GM13977 (cell line): ENCODE results near the gene DNASE2B.

Source experiments
- DNase-seq: peaks from one replicate; pipeline ENCODE4 v3.0.0; 2012; ENCODE audit warnings: low spot score
- in situ Hi-C: fragments of 300-500 bp; cut with MboI; formaldehyde crosslinking; loops from one replicate; pipeline ENCODE4 v1.12.0; 2022; ENCODE audit warnings: low sequenced_read_pairs, low pct_unique_long_range_greater_than_20kb, mixed read lengths, inconsistent platforms; ENCODE audit not compliant: unreplicated experiment
- TF ChIP-seq, protein P1 (sequence below): IDR thresholded peaks from 2 replicates; pipeline ENCODE4 v1.5.1; 2012; ENCODE audit warnings: mild to moderate bottlenecking, control low read depth; ENCODE audit not compliant: insufficient read depth; ENCODE audit errors: extremely low read depth, missing control alignments

The DNASE2B gene

DNA sequence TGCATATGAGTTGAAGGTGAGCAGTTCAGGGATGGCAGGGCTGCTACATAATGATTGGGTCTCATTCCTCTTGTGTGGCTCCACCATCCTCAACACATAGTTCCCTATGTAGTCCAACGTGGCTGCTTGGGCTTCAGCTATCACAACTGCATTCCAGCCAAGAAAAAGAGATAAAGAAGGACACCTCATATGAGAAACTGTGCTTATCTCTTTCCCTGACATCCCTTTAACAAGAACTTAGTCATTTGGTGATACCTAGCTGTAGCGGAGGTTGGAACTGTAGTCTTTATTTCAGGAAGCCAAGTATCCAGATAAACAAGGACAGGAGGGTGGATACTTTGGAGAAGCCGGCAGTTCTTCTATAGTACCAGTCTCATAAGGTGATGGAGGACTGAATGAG lies 42.7 kb upstream of the DNASE2B start:
- no peak for DNase-seq
- in situ Hi-C loops: no loop called here
- TF ChIP-seq, protein P1, sequence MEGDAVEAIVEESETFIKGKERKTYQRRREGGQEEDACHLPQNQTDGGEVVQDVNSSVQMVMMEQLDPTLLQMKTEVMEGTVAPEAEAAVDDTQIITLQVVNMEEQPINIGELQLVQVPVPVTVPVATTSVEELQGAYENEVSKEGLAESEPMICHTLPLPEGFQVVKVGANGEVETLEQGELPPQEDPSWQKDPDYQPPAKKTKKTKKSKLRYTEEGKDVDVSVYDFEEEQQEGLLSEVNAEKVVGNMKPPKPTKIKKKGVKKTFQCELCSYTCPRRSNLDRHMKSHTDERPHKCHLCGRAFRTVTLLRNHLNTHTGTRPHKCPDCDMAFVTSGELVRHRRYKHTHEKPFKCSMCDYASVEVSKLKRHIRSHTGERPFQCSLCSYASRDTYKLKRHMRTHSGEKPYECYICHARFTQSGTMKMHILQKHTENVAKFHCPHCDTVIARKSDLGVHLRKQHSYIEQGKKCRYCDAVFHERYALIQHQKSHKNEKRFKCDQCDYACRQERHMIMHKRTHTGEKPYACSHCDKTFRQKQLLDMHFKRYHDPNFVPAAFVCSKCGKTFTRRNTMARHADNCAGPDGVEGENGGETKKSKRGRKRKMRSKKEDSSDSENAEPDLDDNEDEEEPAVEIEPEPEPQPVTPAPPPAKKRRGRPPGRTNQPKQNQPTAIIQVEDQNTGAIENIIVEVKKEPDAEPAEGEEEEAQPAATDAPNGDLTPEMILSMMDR: no peak

DNA sequence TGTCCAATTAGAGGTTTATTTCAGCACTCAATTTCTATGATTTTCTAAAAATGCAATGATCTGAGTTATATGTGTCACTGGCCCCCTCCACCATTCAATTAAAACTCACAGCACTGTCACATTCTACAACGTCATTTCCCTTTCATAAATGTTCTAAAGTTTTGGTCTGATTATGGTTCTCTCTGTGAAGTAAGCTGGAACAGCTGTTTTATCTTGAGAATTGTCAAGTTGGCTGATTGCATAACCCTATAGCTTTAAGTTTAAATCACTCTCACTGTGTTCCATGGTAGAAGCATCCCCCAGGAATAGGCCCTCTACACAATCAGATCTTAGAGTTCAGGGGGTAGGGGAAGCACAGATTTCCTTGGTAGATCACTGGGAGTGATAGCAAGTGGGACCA lies 41.4 kb upstream of the DNASE2B start:
- TF ChIP-seq, protein P1: no peak
- no peak for DNase-seq
- in situ Hi-C loops: no loop called here

DNA sequence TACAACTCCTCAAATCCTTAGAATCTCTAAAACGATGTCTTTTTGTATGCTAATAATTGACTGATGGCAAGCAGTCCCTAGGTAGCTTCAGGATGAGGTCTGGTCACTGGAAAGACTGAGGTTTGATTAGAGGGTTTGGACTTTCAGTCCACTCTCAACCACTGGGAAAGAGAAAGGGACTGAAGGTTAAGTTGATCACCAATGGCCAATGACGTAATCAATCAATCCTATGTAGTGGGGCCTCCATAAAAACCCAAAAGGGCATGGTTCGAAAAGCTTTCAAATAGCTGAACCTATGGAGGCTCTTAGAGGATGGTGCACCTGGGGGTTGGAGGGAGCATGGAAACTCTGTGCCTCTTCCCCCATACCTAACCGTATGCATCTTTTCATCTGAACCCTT lies 39.6 kb upstream of the DNASE2B start:
- TF ChIP-seq, protein P1: no peak
- no peak for DNase-seq

DNA sequence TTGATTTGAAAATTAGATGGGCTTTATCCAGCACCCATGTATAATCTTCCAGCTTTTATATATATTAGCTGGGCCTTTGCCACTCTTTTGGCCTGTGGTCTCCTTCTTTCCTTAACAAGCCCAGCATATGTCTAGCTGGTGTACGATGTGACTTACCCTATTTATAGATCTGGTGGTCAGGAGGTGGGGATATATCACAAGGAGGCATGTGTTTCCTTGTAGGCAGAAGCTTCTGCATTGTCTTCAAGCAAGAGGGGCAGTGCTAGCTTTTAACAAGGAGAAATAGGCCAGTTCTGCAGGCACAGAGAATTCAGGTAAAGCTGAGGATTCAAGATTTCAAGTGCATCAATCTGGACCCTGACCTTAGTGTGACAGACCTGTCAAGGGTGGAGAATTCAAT lies 38.0 kb upstream of the DNASE2B start:
- TF ChIP-seq, protein P1: no peak
- in situ Hi-C loops: no loop called here
- DNase-seq: no peak

More for the DNA sequence above, 39.6 kb upstream of the DNASE2B start:
- in situ Hi-C loops: no loop called here

DNA sequence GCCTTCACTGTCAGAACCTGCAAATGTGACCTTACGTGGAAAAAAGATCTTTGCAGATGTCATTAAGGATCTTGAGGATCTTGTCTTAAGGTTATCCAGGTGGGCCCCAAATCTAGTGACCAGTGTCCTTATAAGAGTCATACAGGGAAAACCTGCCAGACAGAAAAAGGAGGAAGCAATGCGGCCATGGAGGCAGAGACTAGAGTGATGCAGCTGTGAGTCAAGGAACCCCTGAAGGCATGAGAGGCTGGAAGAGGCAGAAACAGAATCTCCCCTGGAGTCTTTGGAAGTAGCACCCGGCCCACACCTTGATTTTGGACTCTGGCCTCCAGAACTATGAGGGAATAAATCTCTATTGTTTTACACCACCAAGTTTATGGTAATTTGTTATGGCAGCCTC lies 36.5 kb upstream of the DNASE2B start:
- TF ChIP-seq, protein P1: no peak
- DNase-seq: no peak
- in situ Hi-C loops: no loop called here

DNA sequence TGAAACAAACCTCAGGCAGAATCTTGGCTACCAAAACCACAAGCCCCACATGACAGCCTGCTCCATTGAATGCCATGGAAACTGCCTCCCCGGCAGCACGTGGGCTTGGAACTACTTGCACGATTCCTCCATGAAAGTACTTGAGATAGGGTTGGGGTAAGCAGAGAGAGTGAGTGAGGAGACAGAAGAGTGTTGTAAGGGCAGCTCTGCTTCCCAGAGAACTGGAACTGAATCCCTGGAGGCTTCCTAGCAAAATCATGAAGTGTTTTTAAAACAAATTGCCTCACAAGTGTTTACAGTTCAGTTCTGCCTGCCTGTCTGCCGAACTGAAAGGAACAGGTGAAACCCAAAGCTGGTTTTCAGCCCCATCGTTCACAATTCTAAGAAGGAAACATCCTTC lies 35.3 kb upstream of the DNASE2B start:
- DNase-seq: no peak
- in situ Hi-C loops: no loop called here
- TF ChIP-seq, protein P1: no peak

DNA sequence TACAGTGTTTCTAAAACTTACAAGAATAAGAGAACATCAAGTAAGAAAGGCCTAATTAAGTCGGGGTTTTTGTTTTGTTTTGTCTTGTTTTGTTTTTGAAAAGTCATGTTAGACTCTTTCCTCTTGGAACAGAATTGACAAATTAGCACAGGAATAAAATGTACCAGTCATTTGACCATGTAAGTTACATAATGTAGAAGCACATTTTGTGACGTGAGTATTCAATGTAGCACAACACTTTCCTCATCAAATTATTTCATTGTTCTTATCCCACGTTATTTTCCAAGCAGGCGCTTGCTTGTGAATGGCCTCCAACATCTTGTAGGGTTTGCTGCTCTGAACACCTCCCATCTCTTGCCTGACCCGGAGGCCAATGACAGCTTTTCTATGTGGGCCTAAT lies 34.7 kb upstream of the DNASE2B start:
- TF ChIP-seq, protein P1: no peak
- in situ Hi-C loops: no loop called here
- no peak for DNase-seq
